Spleen (tissue), 11 donors: ENCODE measurements around the gene RIMS3. TPM values are rescaled to one million over a fixed set of nuclear protein-coding genes. Genes with fewer than 3 reads are reported as not detected.

Experiments used
- DNase-seq: peaks from one replicate; pipeline ENCODE4 v3.0.0-alpha.2; 2020
- H3K27ac ChIP-seq, 8 donors: fragments of 200-600 bp; sonication (generic) in 7 of 8; 1 replicate in 4 of 8; 2 replicates in 4 of 8; pipeline versions ENCODE4 v1.5.0 to v1.8.0; 2016 to 2021; ENCODE audit warnings: inconsistent platforms in 4 of 8, mild to moderate bottlenecking in 4 of 8, moderate library complexity in 1 of 8
- H3K27me3 ChIP-seq, 7 donors: fragments of 200-600 bp; sonication (generic) in 6 of 7; replicated peaks in 1 of 7; 1 replicate in 4 of 7; 2 replicates in 3 of 7; pipeline versions ENCODE4 v1.5.0 to v1.8.0; 2016 to 2021; ENCODE audit warnings: inconsistent platforms in 3 of 7, mild to moderate bottlenecking in 1 of 7
- H3K36me3 ChIP-seq, 6 donors: fragments of 200-600 bp; sonication (generic) in 5 of 6; 1 replicate in 4 of 6; 2 replicates in 2 of 6; pipeline versions ENCODE4 v1.5.0 to v1.8.0; 2016 to 2021; ENCODE audit warnings: inconsistent platforms in 2 of 6
- H3K4me1 ChIP-seq, 6 donors: fragments of 200-600 bp; sonication (generic) in 5 of 6; 1 replicate in 3 of 6; 2 replicates in 3 of 6; pipeline versions ENCODE4 v1.5.0 to v1.8.0; 2016 to 2021; ENCODE audit warnings: inconsistent platforms in 3 of 6
- H3K4me3 ChIP-seq, 8 donors: fragments of 200-600 bp; sonication (generic) in 7 of 8; 1 replicate in 4 of 8; 2 replicates in 4 of 8; pipeline versions ENCODE4 v1.5.0 to v1.8.0; 2016 to 2021; ENCODE audit warnings: inconsistent platforms in 4 of 8, mild to moderate bottlenecking in 4 of 8, moderate library complexity in 2 of 8
- H3K9me3 ChIP-seq, 8 donors: fragments of 200-600 bp; sonication (generic) in 7 of 8; 1 replicate in 4 of 8; 2 replicates in 4 of 8; pipeline versions ENCODE4 v1.5.0 to v1.8.0; 2016 to 2021; ENCODE audit warnings: inconsistent platforms in 4 of 8
- POLR2A ChIP-seq, 3 donors: fragments of 450-650 bp; IDR thresholded peaks; one replicate each; pipeline ENCODE4 v1.5.1; 2017; ENCODE audit warnings: antibody characterized with exemption in 3 of 3, mild to moderate bottlenecking in 1 of 3
- POLR2AphosphoS5 ChIP-seq, 3 donors: sonication (generic); formaldehyde crosslinking; IDR thresholded peaks; one replicate each; pipeline ENCODE4 v1.5.1; 2017; ENCODE audit warnings: antibody characterized with exemption in 3 of 3
- WGBS, 5 donors: extraction: QIAGEN DNeasy Blood & Tissue Kit in 3 of 5; methylation state at CpG; one replicate each; pipeline versions ENCODE4 v1.1.5 to v1.1.7; 2013 to 2018; 5-methylcytosine and 5-hydroxymethylcytosine counted together
- intact Hi-C: fragments of 100-400 bp; cut with DNase I; formaldehyde crosslinking; loops from one replicate; pipeline ENCODE4 v1.15.0; 2023; ENCODE audit warnings: low total_unique reads
- polyA plus RNA-seq, 3 donors: library from polyadenylated mRNA; stranded (reverse); fragments of 200-250 nt; gene quantifications; one replicate each; pipeline ENCODE4 v1.2.1, GENCODE V29; 2013
- total RNA-seq, 7 donors: library from RNA; depleted of rRNA in 3 of 7; stranded (reverse); fragments of >200 nt in 3 of 7; fragmentation: NEBNext Ultra II Directional in 4 of 7; extraction: Animal tissue kit (Norgen Biotek cat#: 25700) in 4 of 7; gene quantifications; one replicate each; pipeline versions ENCODE4 v1.1.0 to v1.2.1, GENCODE V29; 2016 to 2021
- TF ChIP-seq, protein P1 (sequence below), 11 experiments: fragments of 200-600 bp in 7 of 11; fragments of 450-650 bp in 4 of 11; sonication (generic) in 4 of 11; IDR thresholded peaks in 8 of 11; conservative IDR thresholded peaks in 3 of 11; 1 replicate in 7 of 11; 2 replicates in 4 of 11; pipeline versions ENCODE4 v1.4.0 to v1.8.0; 2016 to 2021; ENCODE audit warnings: antibody characterized with exemption in 11 of 11, inconsistent platforms in 4 of 11, mild to moderate bottlenecking in 1 of 11
- donor health status: healthy with polysubstance abuse.
- donor health status: DM: no; HTN: no; CAD: no; lungs with moderate emphysema.
- donor health status: DM: no; HTN: no; CAD: no.
- donor health status: Bipolar disorder and iron deficiency.
- donor health status: healthy.
- donor health status: DM: no; HTN: no; CAD: no.
- donor health status: DM: yes; HTN: yes; CAD: no.

Gene RIMS3
- total and polyA plus RNA-seq, 10 donors: 0.30 to 6.9 (median 2.7) TPM

DNA sequence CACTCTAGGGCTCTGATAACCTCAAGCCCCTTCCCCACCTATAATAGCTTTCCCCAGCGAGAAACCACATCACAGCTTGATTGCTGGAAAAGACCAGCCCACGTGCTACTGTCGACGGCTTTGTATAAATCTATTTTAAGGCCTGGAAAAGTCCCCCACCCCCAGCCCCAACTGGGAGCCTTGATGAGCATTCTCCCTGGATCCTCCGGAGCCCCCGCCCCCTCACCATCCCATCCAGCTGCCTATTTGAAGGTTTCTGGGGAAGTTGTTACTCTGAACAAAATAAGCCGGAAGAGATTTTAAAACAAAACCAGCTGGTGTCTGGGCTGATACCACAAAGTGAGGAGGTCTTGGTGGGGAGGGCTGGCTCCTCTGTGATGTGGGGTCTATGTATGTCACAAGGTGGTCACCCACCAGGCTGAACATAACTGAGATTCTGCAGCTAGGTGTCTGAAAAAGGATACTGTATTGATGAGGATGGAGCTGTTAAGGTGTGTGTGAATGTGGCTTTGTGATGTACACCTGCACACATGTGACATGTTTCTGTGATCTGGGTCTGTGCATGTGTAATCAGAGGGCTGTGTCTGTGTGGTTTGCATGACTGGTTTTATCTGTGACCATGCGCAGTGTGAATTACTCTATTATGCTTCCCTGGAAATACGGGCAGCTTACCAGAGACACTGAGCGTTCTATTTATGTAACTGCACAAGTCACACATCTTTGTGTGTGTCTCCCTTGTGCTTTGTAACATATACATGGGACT, 25.0 kb downstream of the RIMS3 start:
- Histone ChIP-seq H3K4me3 (no peak overlapping the region), H3K36me3 (peaks cover 0 to 5% (median 0%) of the 10 kb centered on the region in 6 donors), H3K9me3 (no peaks in the 10 kb centered on the region), H3K27me3 (no peaks in the 10 kb centered on the region), H3K27ac (no peak overlapping the region), H3K4me1 (no peaks in the 10 kb centered on the region)
- WGBS, 5 donors: 66 to 86% (median 81%) methylated on average over 10 of the region's 10 CpGs
- peak; percentile 20 for DNase-seq
- TF ChIP-seq, protein P1, sequence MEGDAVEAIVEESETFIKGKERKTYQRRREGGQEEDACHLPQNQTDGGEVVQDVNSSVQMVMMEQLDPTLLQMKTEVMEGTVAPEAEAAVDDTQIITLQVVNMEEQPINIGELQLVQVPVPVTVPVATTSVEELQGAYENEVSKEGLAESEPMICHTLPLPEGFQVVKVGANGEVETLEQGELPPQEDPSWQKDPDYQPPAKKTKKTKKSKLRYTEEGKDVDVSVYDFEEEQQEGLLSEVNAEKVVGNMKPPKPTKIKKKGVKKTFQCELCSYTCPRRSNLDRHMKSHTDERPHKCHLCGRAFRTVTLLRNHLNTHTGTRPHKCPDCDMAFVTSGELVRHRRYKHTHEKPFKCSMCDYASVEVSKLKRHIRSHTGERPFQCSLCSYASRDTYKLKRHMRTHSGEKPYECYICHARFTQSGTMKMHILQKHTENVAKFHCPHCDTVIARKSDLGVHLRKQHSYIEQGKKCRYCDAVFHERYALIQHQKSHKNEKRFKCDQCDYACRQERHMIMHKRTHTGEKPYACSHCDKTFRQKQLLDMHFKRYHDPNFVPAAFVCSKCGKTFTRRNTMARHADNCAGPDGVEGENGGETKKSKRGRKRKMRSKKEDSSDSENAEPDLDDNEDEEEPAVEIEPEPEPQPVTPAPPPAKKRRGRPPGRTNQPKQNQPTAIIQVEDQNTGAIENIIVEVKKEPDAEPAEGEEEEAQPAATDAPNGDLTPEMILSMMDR (IDR thresholded peaks at IDR 0.05 in 8 of 11, conservative IDR thresholded peaks at IDR 0.05 in 3 of 11): no peak
- TF ChIP-seq POLR2AphosphoS5 (IDR thresholded peaks at IDR 0.05) (no peak), POLR2A (IDR thresholded peaks at IDR 0.05) (no peak)
- intact Hi-C loops: no loop called here

GRCh38 chr1:40638097-40639036, 27.1 kb downstream of the RIMS3 start:
- 74 to 85% (median 77%) methylated on average over 8 of the region's 8 CpGs for WGBS, 5 donors
- no peak for DNase-seq
- Histone ChIP-seq H3K27me3 (no peaks in the 10 kb centered on the region), H3K4me1 (peaks cover 4 to 13% (median 10%) of the 10 kb centered on the region in 6 donors), H3K27ac (no peak overlapping the region), H3K36me3 (peaks cover 0 to 5% (median 0%) of the 10 kb centered on the region in 6 donors), H3K9me3 (no peaks in the 10 kb centered on the region), H3K4me3 (no peak overlapping the region)
- intact Hi-C loops: no loop called here
- TF ChIP-seq POLR2A (IDR thresholded peaks at IDR 0.05) (no peak), POLR2AphosphoS5 (IDR thresholded peaks at IDR 0.05) (no peak)
- TF ChIP-seq, protein P1 (IDR thresholded peaks at IDR 0.05 in 8 of 11, conservative IDR thresholded peaks at IDR 0.05 in 3 of 11): no peak

GRCh38 chr1:40637470-40638007, 27.9 kb downstream of the RIMS3 start:
- Histone ChIP-seq H3K36me3 (peaks cover 0 to 5% (median 0%) of the 10 kb centered on the region in 6 donors), H3K4me3 (no peak overlapping the region), H3K27me3 (no peaks in the 10 kb centered on the region), H3K27ac (no peak overlapping the region), H3K9me3 (no peaks in the 10 kb centered on the region), H3K4me1 (peaks cover 6 to 16% (median 11%) of the 10 kb centered on the region in 6 donors)
- 77 to 90% (median 82%) methylated on average over 3 of the region's 3 CpGs for WGBS, 5 donors
- TF ChIP-seq, protein P1 (IDR thresholded peaks at IDR 0.05 in 8 of 11, conservative IDR thresholded peaks at IDR 0.05 in 3 of 11): no peak
- TF ChIP-seq POLR2A (IDR thresholded peaks at IDR 0.05): no peak
- TF ChIP-seq POLR2AphosphoS5 (IDR thresholded peaks at IDR 0.05): no peak
- intact Hi-C loops: no loop called here
- no peak for DNase-seq
